ENCODE measurements around the gene NPC1. TPM values are rescaled to one million over a fixed set of nuclear protein-coding genes. Genes with fewer than 3 reads are reported as not detected.

NPC1 gene
- total RNA-seq, 1 experiment from 2014 or later: 92.7 TPM

DNA sequence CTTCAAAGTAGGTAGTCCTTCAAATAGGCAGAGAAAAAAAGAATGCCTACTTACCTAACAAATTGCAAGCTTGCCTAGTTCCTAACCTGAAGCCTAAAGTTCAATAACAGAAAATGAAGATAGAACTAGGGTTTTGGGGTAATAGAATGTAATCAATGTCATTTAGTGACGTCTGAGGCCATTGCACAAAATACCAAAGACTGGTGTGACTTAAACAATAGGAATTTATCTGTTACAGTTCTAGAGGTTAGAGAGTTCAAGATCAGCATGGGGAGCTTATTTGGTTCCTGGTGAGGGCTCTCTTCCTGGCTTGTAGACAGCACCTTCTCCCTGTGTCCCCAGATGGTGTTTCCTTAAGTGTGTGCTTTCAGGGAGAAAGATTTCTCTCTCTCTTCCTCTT is 4.7 kb upstream of the NPC1 start:
- no TSS peak for BruUV-seq (replicated peaks)
- POLR2A ChIA-PET: no interaction called here
- CTCF ChIA-PET: no interaction called here
- Histone ChIP-seq H3K27me3 (ENCODE audit: control insufficient read depth, insufficient read depth, low read length) (no peaks in the 10 kb centered on the region), H3K36me3 (ENCODE audit: control insufficient read depth, insufficient read depth, low read length) (peaks cover 1% of the 10 kb centered on the region; the same call in 1 of the 2 replicates), H3K9me3 (ENCODE audit: control insufficient read depth, insufficient read depth, low read depth, low read length) (no peaks in the 10 kb centered on the region), H3K4me1 (ENCODE audit: control insufficient read depth, insufficient read depth, low read length) (peaks cover 6% of the 10 kb centered on the region), H3K4me3 (ENCODE audit: low read depth in 2 of 2, low read length in 2 of 2) (no peak overlapping the region), H3K27ac (ENCODE audit: low read length) (no peak overlapping the region)
- DNase-seq (ENCODE audit: low read depth, low spot score) (no peak), ATAC-seq (no peak)
- TF ChIP-seq, protein P1, sequence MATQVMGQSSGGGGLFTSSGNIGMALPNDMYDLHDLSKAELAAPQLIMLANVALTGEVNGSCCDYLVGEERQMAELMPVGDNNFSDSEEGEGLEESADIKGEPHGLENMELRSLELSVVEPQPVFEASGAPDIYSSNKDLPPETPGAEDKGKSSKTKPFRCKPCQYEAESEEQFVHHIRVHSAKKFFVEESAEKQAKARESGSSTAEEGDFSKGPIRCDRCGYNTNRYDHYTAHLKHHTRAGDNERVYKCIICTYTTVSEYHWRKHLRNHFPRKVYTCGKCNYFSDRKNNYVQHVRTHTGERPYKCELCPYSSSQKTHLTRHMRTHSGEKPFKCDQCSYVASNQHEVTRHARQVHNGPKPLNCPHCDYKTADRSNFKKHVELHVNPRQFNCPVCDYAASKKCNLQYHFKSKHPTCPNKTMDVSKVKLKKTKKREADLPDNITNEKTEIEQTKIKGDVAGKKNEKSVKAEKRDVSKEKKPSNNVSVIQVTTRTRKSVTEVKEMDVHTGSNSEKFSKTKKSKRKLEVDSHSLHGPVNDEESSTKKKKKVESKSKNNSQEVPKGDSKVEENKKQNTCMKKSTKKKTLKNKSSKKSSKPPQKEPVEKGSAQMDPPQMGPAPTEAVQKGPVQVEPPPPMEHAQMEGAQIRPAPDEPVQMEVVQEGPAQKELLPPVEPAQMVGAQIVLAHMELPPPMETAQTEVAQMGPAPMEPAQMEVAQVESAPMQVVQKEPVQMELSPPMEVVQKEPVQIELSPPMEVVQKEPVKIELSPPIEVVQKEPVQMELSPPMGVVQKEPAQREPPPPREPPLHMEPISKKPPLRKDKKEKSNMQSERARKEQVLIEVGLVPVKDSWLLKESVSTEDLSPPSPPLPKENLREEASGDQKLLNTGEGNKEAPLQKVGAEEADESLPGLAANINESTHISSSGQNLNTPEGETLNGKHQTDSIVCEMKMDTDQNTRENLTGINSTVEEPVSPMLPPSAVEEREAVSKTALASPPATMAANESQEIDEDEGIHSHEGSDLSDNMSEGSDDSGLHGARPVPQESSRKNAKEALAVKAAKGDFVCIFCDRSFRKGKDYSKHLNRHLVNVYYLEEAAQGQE (IDR thresholded peaks at IDR 0.05; ENCODE audit: insufficient read depth in 1 of 2, low read depth in 2 of 2, low read length in 1 of 2): no peak
- TF ChIP-seq POLR2AphosphoS5 (IDR thresholded peaks at IDR 0.05; ENCODE audit: low read depth, low read length): no peak
- TF ChIP-seq SIN3A (IDR thresholded peaks at IDR 0.05; ENCODE audit: borderline replicate concordance, insufficient read depth, low read depth, low read length): no peak
- TF ChIP-seq TCF7L2 (IDR thresholded peaks at IDR 0.05; ENCODE audit: low read depth, low read length): no peak
- no peak for TF ChIP-seq CTCF (IDR thresholded peaks at IDR 0.05)
- intact Hi-C loops (cut with micrococcal nuclease; ENCODE audit: unreplicated experiment): no loop called here
- in situ Hi-C loops (cut with HindIII; ENCODE audit: low pct_unique_long_range_greater_than_20kb, low sequenced_read_pairs): no loop called here

DNA sequence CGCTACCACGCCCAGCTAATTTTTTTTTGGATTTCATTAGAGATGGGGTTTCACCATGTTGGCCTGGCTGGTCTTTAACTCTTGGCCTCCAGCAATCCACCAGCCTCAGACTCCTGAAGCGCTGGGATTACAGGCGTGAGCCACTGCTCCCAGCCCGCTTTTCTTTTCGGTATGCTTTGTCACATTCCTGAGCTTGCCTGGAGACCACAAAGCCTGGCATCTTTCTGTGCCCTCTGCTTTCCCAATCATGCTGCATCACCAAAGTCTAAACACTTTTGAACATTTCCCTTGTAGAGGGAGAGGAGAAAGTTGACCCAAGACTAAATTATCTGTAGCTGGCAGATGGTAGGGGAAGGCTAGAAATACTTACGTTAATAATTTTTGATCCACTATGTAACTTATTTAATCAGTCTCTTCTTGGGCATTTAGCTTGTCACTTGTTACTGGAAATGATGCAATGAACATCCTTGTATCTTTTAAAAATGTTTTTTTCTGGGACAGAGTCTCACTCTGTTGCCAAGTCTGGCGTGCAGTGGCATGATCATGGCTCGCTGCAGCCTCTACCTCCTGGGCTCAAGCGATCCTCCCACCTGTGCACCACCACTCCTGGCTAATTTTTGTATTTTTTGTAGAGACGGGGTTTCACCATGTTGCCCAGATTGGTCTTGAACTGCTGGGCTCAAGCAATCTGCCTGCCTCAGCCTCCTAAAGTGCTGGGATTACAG is 2.7 kb upstream of the NPC1 start:
- Histone ChIP-seq H3K27me3 (ENCODE audit: control insufficient read depth, insufficient read depth, low read length) (no peaks in the 10 kb centered on the region), H3K4me3 (ENCODE audit: low read depth in 2 of 2, low read length in 2 of 2) (no peak overlapping the region), H3K27ac (ENCODE audit: low read length) (no peak overlapping the region), H3K4me1 (ENCODE audit: control insufficient read depth, insufficient read depth, low read length) (peaks cover 12% of the 10 kb centered on the region), H3K36me3 (ENCODE audit: control insufficient read depth, insufficient read depth, low read length) (peaks cover 6% of the 10 kb centered on the region; the same call in 1 of the 2 replicates), H3K9me3 (ENCODE audit: control insufficient read depth, insufficient read depth, low read depth, low read length) (no peaks in the 10 kb centered on the region)
- CTCF ChIA-PET: interaction anchor here (0.6 kb wide), 1 partner anchor 73 kb away, joined by 6 read pairs; no protein-coding TSS in a partner anchor
- intact Hi-C loops (cut with micrococcal nuclease; ENCODE audit: unreplicated experiment): loop anchor here (10.0 kb wide), 1 partner anchor 84 kb away; the partner anchor contains the start of gene RMC1
- POLR2A ChIA-PET: no interaction called here
- no peak for DNase-seq (ENCODE audit: low read depth, low spot score)
- no peak for ATAC-seq
- in situ Hi-C loops (cut with HindIII; ENCODE audit: low pct_unique_long_range_greater_than_20kb, low sequenced_read_pairs): no loop called here
- no TSS peak for BruUV-seq (replicated peaks)
- TF ChIP-seq TCF7L2 (IDR thresholded peaks at IDR 0.05; ENCODE audit: low read depth, low read length) (no peak), POLR2AphosphoS5 (IDR thresholded peaks at IDR 0.05; ENCODE audit: low read depth, low read length) (no peak), SIN3A (IDR thresholded peaks at IDR 0.05; ENCODE audit: borderline replicate concordance, insufficient read depth, low read depth, low read length) (no peak), CTCF (IDR thresholded peaks at IDR 0.05) (no peak)
- TF ChIP-seq, protein P1 (IDR thresholded peaks at IDR 0.05; ENCODE audit: insufficient read depth in 1 of 2, low read depth in 2 of 2, low read length in 1 of 2): no peak

Data from Panc1 (cell line).